ENCODE results near the gene PAPSS2. TPM values are rescaled to one million over a fixed set of nuclear protein-coding genes. Genes with fewer than 3 reads are reported as not detected.

Gene PAPSS2
- total RNA-seq, 1 experiment from 2014 or later, result 14.6 TPM

GRCh38 chr10:87744606-87745005, 84.9 kb downstream of the PAPSS2 start:
- ChIA-PET RAD21 (ENCODE audit: low non-redundant PET in 1 of 2, low total read pairs in 2 of 2, uncharacterized antibody in 2 of 2, unreplicated experiment in 2 of 2) (no interaction called here), CTCF (interaction anchor here (1.9 kb wide), 1 partner anchor 10 kb away, joined by 7 read pairs; no protein-coding TSS in a partner anchor), POLR2A (no interaction called here)
- intact Hi-C loops (cut with micrococcal nuclease), result no loop called here
- no peak for DNase-seq (ENCODE audit: low read depth, low spot score)
- H3K4me2 ChIP-seq (ENCODE audit: low read length), result no peak overlapping the region
- no peaks in the 10 kb centered on the region for H3K27me3 ChIP-seq (ENCODE audit: insufficient read depth, low read length)
- ATAC-seq, result no peak
- H3K4me3 ChIP-seq (replicated peaks in 1 of 2; ENCODE audit: low read depth in 1 of 2, low read length in 2 of 2), result no peak overlapping the region
- peaks cover 3% of the 10 kb centered on the region; the same call in 1 of the 2 replicates for H4K20me1 ChIP-seq (ENCODE audit: insufficient read depth)
- no TSS peak for BruUV-seq (replicated peaks)
- H3K9me3 ChIP-seq (ENCODE audit: control insufficient read depth in 1 of 2, insufficient read depth in 1 of 2, low read depth in 1 of 2, low read length in 2 of 2), result no peaks in the 10 kb centered on the region
- no peak overlapping the region for H3K27ac ChIP-seq (ENCODE audit: low read depth, low read length)
- no peaks in the 10 kb centered on the region for H3K79me2 ChIP-seq (ENCODE audit: insufficient read depth, low read length)
- no peaks in the 10 kb centered on the region for H3K4me1 ChIP-seq (ENCODE audit: control insufficient read depth in 1 of 2, insufficient read depth in 2 of 2, low read length in 2 of 2)
- TF ChIP-seq, protein P1, sequence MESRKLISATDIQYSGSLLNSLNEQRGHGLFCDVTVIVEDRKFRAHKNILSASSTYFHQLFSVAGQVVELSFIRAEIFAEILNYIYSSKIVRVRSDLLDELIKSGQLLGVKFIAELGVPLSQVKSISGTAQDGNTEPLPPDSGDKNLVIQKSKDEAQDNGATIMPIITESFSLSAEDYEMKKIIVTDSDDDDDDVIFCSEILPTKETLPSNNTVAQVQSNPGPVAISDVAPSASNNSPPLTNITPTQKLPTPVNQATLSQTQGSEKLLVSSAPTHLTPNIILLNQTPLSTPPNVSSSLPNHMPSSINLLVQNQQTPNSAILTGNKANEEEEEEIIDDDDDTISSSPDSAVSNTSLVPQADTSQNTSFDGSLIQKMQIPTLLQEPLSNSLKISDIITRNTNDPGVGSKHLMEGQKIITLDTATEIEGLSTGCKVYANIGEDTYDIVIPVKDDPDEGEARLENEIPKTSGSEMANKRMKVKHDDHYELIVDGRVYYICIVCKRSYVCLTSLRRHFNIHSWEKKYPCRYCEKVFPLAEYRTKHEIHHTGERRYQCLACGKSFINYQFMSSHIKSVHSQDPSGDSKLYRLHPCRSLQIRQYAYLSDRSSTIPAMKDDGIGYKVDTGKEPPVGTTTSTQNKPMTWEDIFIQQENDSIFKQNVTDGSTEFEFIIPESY (IDR thresholded peaks at IDR 0.05; ENCODE audit: extremely low read depth, insufficient replicate concordance, low read length), result no peak
- TF ChIP-seq EZH2phosphoT487 (IDR thresholded peaks at IDR 0.05; ENCODE audit: borderline replicate concordance) (no peak), SP1 (IDR thresholded peaks at IDR 0.05; ENCODE audit: low read depth) (no peak), SIN3A (IDR thresholded peaks at IDR 0.05; ENCODE audit: low read depth) (no peak), EZH2 (IDR thresholded peaks at IDR 0.05) (no peak), CEBPB (IDR thresholded peaks at IDR 0.05; ENCODE audit: low read depth) (no peak), YY1 (IDR thresholded peaks at IDR 0.05; ENCODE audit: extremely low read depth, insufficient replicate concordance, low read depth, low read length) (no peak), ZFX (IDR thresholded peaks at IDR 0.05) (no peak), TCF7L2 (IDR thresholded peaks at IDR 0.05; ENCODE audit: borderline replicate concordance, extremely low read depth, insufficient read depth, insufficient read length) (no peak), FOSL1 (IDR thresholded peaks at IDR 0.05; ENCODE audit: low read depth) (no peak), POLR2A (IDR thresholded peaks at IDR 0.05; ENCODE audit: borderline replicate concordance, extremely low read depth, insufficient read depth, insufficient read length) (no peak), ZNF274 (IDR thresholded peaks at IDR 0.05; ENCODE audit: low read depth, low read length) (no peak), POLR2AphosphoS5 (IDR thresholded peaks at IDR 0.05; ENCODE audit: low read depth, low read length) (no peak)
- TF ChIP-seq, protein P2, sequence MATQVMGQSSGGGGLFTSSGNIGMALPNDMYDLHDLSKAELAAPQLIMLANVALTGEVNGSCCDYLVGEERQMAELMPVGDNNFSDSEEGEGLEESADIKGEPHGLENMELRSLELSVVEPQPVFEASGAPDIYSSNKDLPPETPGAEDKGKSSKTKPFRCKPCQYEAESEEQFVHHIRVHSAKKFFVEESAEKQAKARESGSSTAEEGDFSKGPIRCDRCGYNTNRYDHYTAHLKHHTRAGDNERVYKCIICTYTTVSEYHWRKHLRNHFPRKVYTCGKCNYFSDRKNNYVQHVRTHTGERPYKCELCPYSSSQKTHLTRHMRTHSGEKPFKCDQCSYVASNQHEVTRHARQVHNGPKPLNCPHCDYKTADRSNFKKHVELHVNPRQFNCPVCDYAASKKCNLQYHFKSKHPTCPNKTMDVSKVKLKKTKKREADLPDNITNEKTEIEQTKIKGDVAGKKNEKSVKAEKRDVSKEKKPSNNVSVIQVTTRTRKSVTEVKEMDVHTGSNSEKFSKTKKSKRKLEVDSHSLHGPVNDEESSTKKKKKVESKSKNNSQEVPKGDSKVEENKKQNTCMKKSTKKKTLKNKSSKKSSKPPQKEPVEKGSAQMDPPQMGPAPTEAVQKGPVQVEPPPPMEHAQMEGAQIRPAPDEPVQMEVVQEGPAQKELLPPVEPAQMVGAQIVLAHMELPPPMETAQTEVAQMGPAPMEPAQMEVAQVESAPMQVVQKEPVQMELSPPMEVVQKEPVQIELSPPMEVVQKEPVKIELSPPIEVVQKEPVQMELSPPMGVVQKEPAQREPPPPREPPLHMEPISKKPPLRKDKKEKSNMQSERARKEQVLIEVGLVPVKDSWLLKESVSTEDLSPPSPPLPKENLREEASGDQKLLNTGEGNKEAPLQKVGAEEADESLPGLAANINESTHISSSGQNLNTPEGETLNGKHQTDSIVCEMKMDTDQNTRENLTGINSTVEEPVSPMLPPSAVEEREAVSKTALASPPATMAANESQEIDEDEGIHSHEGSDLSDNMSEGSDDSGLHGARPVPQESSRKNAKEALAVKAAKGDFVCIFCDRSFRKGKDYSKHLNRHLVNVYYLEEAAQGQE (IDR thresholded peaks at IDR 0.05; ENCODE audit: low read depth), result no peak
- H2AFZ ChIP-seq (ENCODE audit: low read depth, low read length, poor library complexity, severe bottlenecking), result no peak overlapping the region
- no peaks in the 10 kb centered on the region for H3K9me2 ChIP-seq (ENCODE audit: insufficient read depth)
- H3K9ac ChIP-seq (ENCODE audit: low read length), result no peak overlapping the region
- no peaks in the 10 kb centered on the region for H3K36me3 ChIP-seq (ENCODE audit: control insufficient read depth in 1 of 2, insufficient read depth in 2 of 2, low read length in 2 of 2)
